PC-9 (cell line): ENCODE measurements around the gene DOLK. TPM values are rescaled to one million over a fixed set of nuclear protein-coding genes. Genes with fewer than 3 reads are reported as not detected.

ENCODE experiments used
- BruUV-seq: library from RNA; stranded (reverse); fragments of 400-500 nt; replicated peaks from 2 replicates; lab custom pipeline; 2021; lab: Mats Ljungman, UMichigan
- CTCF ChIA-PET: fragments of 300-600 bp; sonication (Branson Sonifier 250); formaldehyde crosslinking; loops from one replicate; lab custom pipeline; 2022; ENCODE audit warnings: antibody characterized with exemption; lab: Charles Lee
- POLR2A ChIA-PET: fragments of 300-600 bp; sonication (Branson Sonifier 250); formaldehyde crosslinking; loops from one replicate; lab custom pipeline; 2022; ENCODE audit warnings: antibody characterized with exemption; ENCODE audit not compliant: unreplicated experiment; lab: Charles Lee
- DNase-seq, 2 experiments: peaks; one replicate each; pipeline versions ENCODE4 v3.0.0 to v3.0.0-alpha.2; 2015 to 2022; ENCODE audit warnings: mixed read lengths in 1 of 2
- H2AFZ ChIP-seq: fragments of 200-600 bp; sonication (generic); 2 replicates; pipeline ENCODE4 v1.8.1; 2017; ENCODE audit warnings: antibody characterized with exemption
- H3F3A ChIP-seq: fragments of 200-600 bp; sonication (generic); 2 replicates; pipeline ENCODE4 v1.8.1; 2017; ENCODE audit warnings: antibody characterized with exemption, mild to moderate bottlenecking, low read depth; ENCODE audit not compliant: insufficient read depth
- H3K27ac ChIP-seq: fragments of 200-600 bp; sonication (generic); 2 replicates; pipeline ENCODE4 v1.6.1; 2016; ENCODE audit warnings: mixed run types
- H3K27me3 ChIP-seq: fragments of 200-600 bp; sonication (generic); 2 replicates; pipeline ENCODE4 v1.6.1; 2016; ENCODE audit warnings: low read depth, mixed run types; ENCODE audit not compliant: insufficient read depth
- H3K36me3 ChIP-seq: fragments of 200-600 bp; sonication (generic); 2 replicates; pipeline ENCODE4 v1.6.1; 2016; ENCODE audit warnings: low read depth, mixed run types
- H3K4me1 ChIP-seq: fragments of 200-600 bp; sonication (generic); replicated peaks from 2 replicates; pipeline ENCODE4 v1.6.1; 2016; ENCODE audit warnings: mixed run types; ENCODE audit not compliant: insufficient read depth
- H3K4me2 ChIP-seq: fragments of 200-600 bp; sonication (generic); 2 replicates; pipeline ENCODE4 v1.6.1; 2017; ENCODE audit warnings: mixed run types
- H3K4me3 ChIP-seq: fragments of 200-600 bp; sonication (generic); 2 replicates; pipeline ENCODE4 v1.6.1; 2016; ENCODE audit warnings: mixed run types
- H3K79me2 ChIP-seq: fragments of 200-600 bp; sonication (generic); 2 replicates; pipeline ENCODE4 v1.6.1; 2017; ENCODE audit warnings: low read depth, mixed run types
- H3K9me2 ChIP-seq: fragments of 200-600 bp; sonication (generic); 2 replicates; pipeline ENCODE4 v1.8.1; 2017; ENCODE audit warnings: mild to moderate bottlenecking; ENCODE audit not compliant: insufficient read depth
- H3K9me3 ChIP-seq: fragments of 200-600 bp; sonication (generic); 2 replicates; pipeline ENCODE4 v1.8.1; 2016; ENCODE audit warnings: low read depth; ENCODE audit not compliant: insufficient read depth
- H4K20me1 ChIP-seq: fragments of 200-600 bp; sonication (generic); 2 replicates; pipeline ENCODE4 v1.8.1; 2017; ENCODE audit not compliant: insufficient read depth
- CTCF ChIP-seq: fragments of 200-600 bp; sonication (generic); conservative IDR thresholded peaks from 2 replicates; pipeline ENCODE4 v1.6.1; 2017; ENCODE audit warnings: mixed run types, antibody characterized with exemption, mild to moderate bottlenecking, moderate library complexity
- EZH2 ChIP-seq: fragments of 200-600 bp; sonication (generic); IDR thresholded peaks from 2 replicates; pipeline ENCODE4 v1.8.0; 2017; ENCODE audit warnings: antibody characterized with exemption, low read depth
- intact Hi-C: fragments of 100-400 bp; cut with micrococcal nuclease; formaldehyde crosslinking; loops from one replicate; pipeline ENCODE4 v1.10.0; 2022; ENCODE audit not compliant: unreplicated experiment
- total RNA-seq: library from RNA; stranded (reverse); gene quantifications from 2 replicates; pipeline ENCODE4 v1.2.3, GENCODE V29; 2021

DOLK gene
- total RNA-seq, 1 experiment from 2014 or later: 19.0 TPM

DNA sequence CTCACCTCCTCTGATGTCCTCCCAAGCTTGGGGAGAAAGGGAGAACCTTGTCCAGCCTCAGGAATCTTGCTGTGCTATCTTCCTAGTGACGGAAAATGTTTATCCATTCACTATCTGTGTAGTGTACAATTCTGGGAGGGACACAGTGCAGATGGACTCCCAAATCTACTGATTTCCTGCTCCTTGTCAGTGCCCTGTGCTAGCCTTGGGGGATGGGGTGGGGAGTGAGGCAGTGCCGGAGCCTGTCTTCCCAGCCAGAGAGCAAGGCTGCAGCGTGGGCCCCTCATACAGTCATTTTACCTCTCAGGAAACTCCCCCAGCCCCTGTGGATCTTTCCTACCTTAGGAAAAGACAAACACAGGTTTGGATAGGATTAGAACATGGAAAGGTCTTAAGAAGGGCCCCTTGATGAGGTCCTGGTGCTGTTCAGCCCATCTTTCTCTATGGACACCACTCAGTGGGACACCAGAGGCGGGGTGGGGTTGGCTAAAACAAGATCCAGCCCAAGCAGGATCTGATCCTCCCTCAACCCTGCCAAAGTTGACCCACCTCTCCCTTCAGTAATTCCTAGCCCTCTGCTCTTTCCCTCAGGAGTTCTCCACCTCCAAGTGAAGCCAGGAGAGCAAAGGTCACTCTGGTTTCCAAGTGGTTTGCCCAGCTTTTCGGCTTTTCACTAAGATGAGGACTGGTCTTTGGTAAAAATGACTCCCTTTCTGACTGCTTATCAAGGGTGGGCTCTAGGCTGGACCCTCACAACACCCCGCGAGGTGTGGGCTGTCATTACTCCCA is 3.4 kb downstream of the DOLK start:
- BruUV-seq: no TSS peak
- POLR2A ChIA-PET: no interaction called here
- CTCF ChIA-PET: no interaction called here

DNA sequence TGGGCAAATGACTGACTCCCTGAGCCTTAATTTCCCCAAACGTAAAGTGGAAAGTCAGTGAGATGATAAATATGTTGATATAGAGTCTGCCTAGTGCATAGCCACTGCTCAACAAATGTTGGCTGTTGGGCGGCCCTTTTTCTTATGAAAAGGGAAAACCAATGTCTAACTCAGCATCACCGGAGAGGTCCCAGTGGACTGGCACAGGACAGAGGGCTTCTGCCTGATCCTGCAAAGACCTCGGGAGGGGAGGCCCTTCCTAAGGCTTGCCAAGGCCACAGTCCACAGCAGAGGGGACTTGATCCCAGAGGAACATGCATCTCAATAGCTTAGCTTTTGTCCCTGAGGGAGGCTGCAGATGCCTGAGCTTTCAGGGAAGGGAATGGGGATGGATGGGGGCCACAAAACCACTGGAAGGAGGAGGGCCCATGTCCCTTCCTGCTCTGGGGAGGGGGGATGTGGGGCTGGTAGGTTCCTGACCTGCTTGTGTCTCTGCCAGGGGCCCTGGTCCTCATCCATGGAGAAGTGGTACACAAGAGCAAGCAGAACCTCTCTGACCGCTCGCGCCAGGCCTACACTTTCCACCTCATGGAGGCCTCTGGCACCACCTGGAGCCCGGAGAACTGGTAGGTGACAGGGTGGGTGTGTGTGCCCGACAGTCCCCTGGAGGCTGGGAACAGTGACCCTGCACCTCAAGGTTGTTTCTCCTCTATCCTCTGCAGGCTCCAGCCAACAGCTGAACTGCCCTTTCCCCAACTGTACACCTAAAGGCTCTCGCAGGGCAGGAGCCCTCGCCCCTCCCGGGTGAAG is 6.3 kb downstream of the DOLK start:
- TF ChIP-seq EZH2 (no peak), CTCF (no peak)
- no peak overlapping the region for H2AFZ ChIP-seq
- no peaks in the 10 kb centered on the region for H4K20me1 ChIP-seq
- H3K9me2 ChIP-seq: no peaks in the 10 kb centered on the region
- no peak overlapping the region for H3K4me3 ChIP-seq
- H3K27me3 ChIP-seq: no peaks in the 10 kb centered on the region
- H3F3A ChIP-seq: no peaks in the 10 kb centered on the region
- peaks cover 7% of the 10 kb centered on the region; the same call in 1 of the 2 replicates for H3K79me2 ChIP-seq
- H3K27ac ChIP-seq: no peak overlapping the region
- POLR2A ChIA-PET: no interaction called here
- intact Hi-C loops: no loop called here
- no peaks in the 10 kb centered on the region for H3K9me3 ChIP-seq
- H3K36me3 ChIP-seq: no peaks in the 10 kb centered on the region
- no peaks in the 10 kb centered on the region for H3K4me1 ChIP-seq
- BruUV-seq: no TSS peak
- H3K4me2 ChIP-seq: no peak overlapping the region
- no peak for DNase-seq
- CTCF ChIA-PET: no interaction called here

More for the DNA sequence above, 3.4 kb downstream of the DOLK start:
- Histone ChIP-seq H3K9me3 (no peaks in the 10 kb centered on the region), H3K36me3 (no peaks in the 10 kb centered on the region; the same call in 1 of the 2 replicates), H3K9me2 (no peaks in the 10 kb centered on the region), H3K4me3 (no peak overlapping the region), H3K79me2 (peaks cover 24% of the 10 kb centered on the region; the same call in 1 of the 2 replicates), H3K4me1 (peaks cover 4% of the 10 kb centered on the region; the same call in 1 of the 2 replicates), H2AFZ (no peak overlapping the region), H3K4me2 (no peak overlapping the region), H3K27me3 (no peaks in the 10 kb centered on the region), H3F3A (peaks cover 7% of the 10 kb centered on the region), H4K20me1 (no peaks in the 10 kb centered on the region), H3K27ac (no peak overlapping the region)
- DNase-seq: no peak
- intact Hi-C loops: no loop called here
- TF ChIP-seq EZH2 (no peak), CTCF (no peak)

- no peak for TF ChIP-seq EZH2
- no peak for TF ChIP-seq CTCF
- BruUV-seq: no TSS peak
- no peaks in the 10 kb centered on the region for H3K27me3 ChIP-seq
- H3K79me2 ChIP-seq: no peaks in the 10 kb centered on the region
- intact Hi-C loops: no loop called here
- no peak overlapping the region for H3K4me2 ChIP-seq
- no peak overlapping the region for H2AFZ ChIP-seq
- ChIA-PET POLR2A (no interaction called here), CTCF (no interaction called here)
- no peaks in the 10 kb centered on the region for H3K9me3 ChIP-seq
- no peaks in the 10 kb centered on the region for H3K4me1 ChIP-seq
- no peaks in the 10 kb centered on the region for H3K9me2 ChIP-seq
- no peaks in the 10 kb centered on the region for H4K20me1 ChIP-seq
- H3K4me3 ChIP-seq: no peak overlapping the region
- no peaks in the 10 kb centered on the region for H3K36me3 ChIP-seq
- no peak for DNase-seq
- H3F3A ChIP-seq: no peaks in the 10 kb centered on the region
- H3K27ac ChIP-seq: no peak overlapping the region
Observed at GRCh38 chr9:128940271-128940921, 7.0 kb downstream of the DOLK start.
